Ishikawa (cell line): Measurements from ENCODE around the gene MKLN1.

Experiments
- CEBPB ChIP-seq: IDR thresholded peaks from 2 replicates; pipeline ENCODE4 v1.6.1; 2012
- CREB1 ChIP-seq: IDR thresholded peaks from 2 replicates; pipeline ENCODE4 v1.6.1; 2012; ENCODE audit warnings: low read depth
- EGR1 ChIP-seq: IDR thresholded peaks from 2 replicates; pipeline ENCODE4 v1.6.1; 2012
- EP300 ChIP-seq: IDR thresholded peaks from 2 replicates; pipeline ENCODE4 v1.6.1; 2012; ENCODE audit warnings: borderline replicate concordance
- FOXM1 ChIP-seq: IDR thresholded peaks from 2 replicates; pipeline ENCODE4 v1.6.1; 2012; ENCODE audit warnings: low read depth, borderline replicate concordance
- MAX ChIP-seq: IDR thresholded peaks from 2 replicates; pipeline ENCODE4 v1.6.1; 2012
- RAD21 ChIP-seq: IDR thresholded peaks from 2 replicates; pipeline ENCODE4 v1.6.1; 2012; ENCODE audit warnings: low read depth
- REST ChIP-seq: IDR thresholded peaks from 2 replicates; pipeline ENCODE4 v1.6.1; 2012; ENCODE audit warnings: low read depth, mild to moderate bottlenecking
- TAF1 ChIP-seq: IDR thresholded peaks from 2 replicates; pipeline ENCODE4 v1.6.1; 2012; ENCODE audit warnings: low read depth, mild to moderate bottlenecking
- TCF12 ChIP-seq: IDR thresholded peaks from 2 replicates; pipeline ENCODE4 v1.6.1; 2012; ENCODE audit warnings: low read depth
- TEAD4 ChIP-seq: IDR thresholded peaks from 2 replicates; pipeline ENCODE4 v1.6.1; 2012
- YY1 ChIP-seq: IDR thresholded peaks from 2 replicates; pipeline ENCODE4 v1.6.1; 2012; ENCODE audit warnings: low read depth
- TF ChIP-seq, protein P1 (sequence below): IDR thresholded peaks from 2 replicates; pipeline ENCODE4 v1.6.1; 2012

DNA sequence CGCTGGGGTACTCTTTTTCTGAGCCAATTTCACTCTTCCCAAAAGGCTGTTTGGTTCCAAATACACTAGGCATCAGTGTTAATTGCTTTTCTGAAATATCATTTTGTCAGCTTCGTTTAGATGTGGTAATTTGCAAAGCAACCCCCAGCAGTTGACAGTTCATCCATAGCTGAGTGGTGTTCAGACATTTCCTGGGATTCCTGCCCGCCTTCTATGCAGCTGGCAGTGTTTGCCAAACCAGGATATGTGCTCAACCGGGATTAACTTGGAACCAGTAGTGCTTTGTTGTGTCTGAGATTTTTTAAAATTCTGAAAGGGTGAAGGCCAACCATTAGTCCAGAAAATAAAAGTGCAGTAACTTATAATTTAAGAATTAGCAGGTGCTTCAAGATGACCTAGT, 25.2 kb upstream of the MKLN1 start:
- TF ChIP-seq RAD21 (no peak), MAX (no peak), EP300 (no peak), CREB1 (no peak), EGR1 (no peak), FOXM1 (no peak), TEAD4 (no peak), TAF1 (no peak), TCF12 (no peak), REST (no peak), CEBPB (no peak), YY1 (no peak)
- TF ChIP-seq, protein P1, sequence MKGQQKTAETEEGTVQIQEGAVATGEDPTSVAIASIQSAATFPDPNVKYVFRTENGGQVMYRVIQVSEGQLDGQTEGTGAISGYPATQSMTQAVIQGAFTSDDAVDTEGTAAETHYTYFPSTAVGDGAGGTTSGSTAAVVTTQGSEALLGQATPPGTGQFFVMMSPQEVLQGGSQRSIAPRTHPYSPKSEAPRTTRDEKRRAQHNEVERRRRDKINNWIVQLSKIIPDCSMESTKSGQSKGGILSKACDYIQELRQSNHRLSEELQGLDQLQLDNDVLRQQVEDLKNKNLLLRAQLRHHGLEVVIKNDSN = no peak
